Vagina (tissue), 2 donors: ENCODE measurements around the gene MARK1.

Experiments used
- CTCF ChIP-seq, 3 experiments: fragments of 450-650 bp in 2 of 3; fragments of 200-600 bp in 1 of 3; sonication (generic) in 1 of 3; IDR thresholded peaks; one replicate each; pipeline ENCODE4 v1.5.1; 2017 to 2019; ENCODE audit warnings: antibody characterized with exemption in 3 of 3, mild to moderate bottlenecking in 2 of 3, moderate library complexity in 2 of 3
- POLR2A ChIP-seq, 2 donors: fragments of 450-650 bp; IDR thresholded peaks; one replicate each; pipeline ENCODE4 v1.6.1; 2017; ENCODE audit warnings: antibody characterized with exemption in 2 of 2, mild to moderate bottlenecking in 2 of 2, moderate library complexity in 2 of 2
- POLR2AphosphoS5 ChIP-seq, 2 donors: sonication (generic); formaldehyde crosslinking; IDR thresholded peaks; one replicate each; pipeline ENCODE4 v1.9.0; 2017; ENCODE audit warnings: antibody characterized with exemption in 2 of 2, mild to moderate bottlenecking in 2 of 2, low read depth in 1 of 2; ENCODE audit not compliant: insufficient read depth in 1 of 2

GRCh38 chr1:220666349-220666748, 138.4 kb downstream of the MARK1 start:
- TF ChIP-seq CTCF (IDR thresholded peaks at IDR 0.05) (no peak), POLR2AphosphoS5 (IDR thresholded peaks at IDR 0.05; ENCODE audit: insufficient read depth in 1 of 2, low read depth in 1 of 2) (no peak), POLR2A (IDR thresholded peaks at IDR 0.05) (no peak)
